Measurements from ENCODE around the gene NOX3.
"Not testable (repeated sequence)": the region's sequence is repeated elsewhere in the genome, so short reads cannot be mapped to it uniquely, and the experiment has no call there.

The NOX3 gene

DNA sequence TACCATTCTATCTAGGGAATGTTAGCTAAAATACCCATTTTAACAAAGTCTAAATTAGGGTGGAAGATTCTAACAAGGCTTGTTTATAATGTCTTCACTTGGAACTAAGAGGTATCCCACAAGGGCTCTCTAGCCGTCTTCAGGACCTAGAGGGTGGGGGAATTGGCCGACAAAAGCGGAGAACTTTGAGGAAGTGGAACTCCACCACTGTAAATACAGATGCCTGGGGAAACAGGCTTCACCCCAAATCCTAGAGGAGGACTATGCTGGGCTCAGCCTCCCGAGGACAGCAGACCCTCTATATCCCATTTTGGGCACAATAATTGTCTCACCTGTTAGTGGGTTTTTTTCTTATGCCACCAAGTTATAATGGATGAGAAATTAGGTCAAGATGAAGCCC is 83.4 kb downstream of the NOX3 start:
- no peak for TF ChIP-seq FOXP2 (optimal IDR thresholded peaks at IDR 0.05; ENCODE audit: control extremely low read depth, extremely low read length, insufficient read depth)
- no peak for TF ChIP-seq EZH2 (IDR thresholded peaks at IDR 0.05)
- no peak for TF ChIP-seq POLR2AphosphoS5 (IDR thresholded peaks at IDR 0.05; ENCODE audit: borderline replicate concordance, low read depth, low read length)
- Histone ChIP-seq H3K9me3 (ENCODE audit: low read depth, low read length) (no peaks in the 10 kb centered on the region), H3K36me3 (ENCODE audit: insufficient read depth, low read length) (no peaks in the 10 kb centered on the region), H3K9ac (ENCODE audit: insufficient read length) (no peak overlapping the region), H3K27ac (no peak overlapping the region), H3K4me3 (no peak overlapping the region)
- no peak for DNase-seq (ENCODE audit: low read depth, low spot score)

DNA sequence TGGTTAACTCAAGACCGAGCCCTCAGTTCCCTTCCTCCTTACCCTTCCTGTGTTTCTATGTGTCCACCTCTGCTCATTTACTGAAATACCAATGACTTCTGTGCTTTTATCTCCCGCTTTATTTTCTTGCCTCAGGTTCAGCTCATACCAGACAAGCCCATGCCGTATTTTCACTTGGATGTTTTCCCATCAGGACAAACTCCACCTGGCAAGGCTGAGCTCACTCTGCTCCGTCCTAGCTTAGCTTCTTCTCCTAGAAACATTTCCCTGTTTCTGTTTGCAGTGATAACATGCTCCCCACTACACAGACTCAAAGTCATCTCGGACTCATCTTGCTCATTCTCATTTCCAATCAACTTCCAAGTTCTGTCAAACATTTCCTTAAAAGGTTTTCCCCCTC is 84.4 kb downstream of the NOX3 start:
- no peak overlapping the region for H3K27ac ChIP-seq
- no peak for TF ChIP-seq EZH2 (IDR thresholded peaks at IDR 0.05)
- TF ChIP-seq POLR2AphosphoS5 (IDR thresholded peaks at IDR 0.05; ENCODE audit: borderline replicate concordance, low read depth, low read length): no peak
- TF ChIP-seq FOXP2 (optimal IDR thresholded peaks at IDR 0.05; ENCODE audit: control extremely low read depth, extremely low read length, insufficient read depth): no peak
- no peaks in the 10 kb centered on the region for H3K36me3 ChIP-seq (ENCODE audit: insufficient read depth, low read length)
- H3K4me3 ChIP-seq: no peak overlapping the region
- no peak overlapping the region for H3K9ac ChIP-seq (ENCODE audit: insufficient read length)
- no peaks in the 10 kb centered on the region for H3K9me3 ChIP-seq (ENCODE audit: low read depth, low read length)
- DNase-seq (ENCODE audit: low read depth, low spot score): no peak

DNA sequence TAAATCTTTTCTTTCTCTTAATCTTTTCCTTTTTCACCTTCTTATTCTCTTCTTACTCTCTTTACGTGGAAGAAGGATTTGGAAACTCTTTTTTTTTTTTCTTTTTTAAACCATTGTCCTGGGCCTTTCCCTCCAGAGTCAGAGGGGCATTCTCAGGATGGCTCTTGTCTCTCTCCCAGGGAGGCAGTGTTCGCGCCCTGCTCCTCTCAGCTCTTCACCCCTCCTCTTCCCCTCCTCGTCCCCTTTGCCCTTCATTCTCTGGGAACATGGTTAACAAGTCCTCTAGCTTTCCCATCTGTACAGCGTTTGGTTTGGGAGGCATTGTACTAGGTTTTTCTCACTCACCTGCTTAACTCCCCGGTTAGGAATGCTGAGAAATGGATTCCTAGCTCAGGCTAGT is 89.3 kb downstream of the NOX3 start:
- H3K27ac ChIP-seq: no peak overlapping the region
- H3K9me3 ChIP-seq (ENCODE audit: low read depth, low read length): no peaks in the 10 kb centered on the region
- H3K36me3 ChIP-seq (ENCODE audit: insufficient read depth, low read length): no peaks in the 10 kb centered on the region
- no peak overlapping the region for H3K9ac ChIP-seq (ENCODE audit: insufficient read length)
- no peak for DNase-seq (ENCODE audit: low read depth, low spot score)
- H3K4me3 ChIP-seq: no peak overlapping the region
- TF ChIP-seq POLR2AphosphoS5 (IDR thresholded peaks at IDR 0.05; ENCODE audit: borderline replicate concordance, low read depth, low read length) (no peak), EZH2 (IDR thresholded peaks at IDR 0.05) (no peak), FOXP2 (optimal IDR thresholded peaks at IDR 0.05; ENCODE audit: control extremely low read depth, extremely low read length, insufficient read depth) (no peak)

DNA sequence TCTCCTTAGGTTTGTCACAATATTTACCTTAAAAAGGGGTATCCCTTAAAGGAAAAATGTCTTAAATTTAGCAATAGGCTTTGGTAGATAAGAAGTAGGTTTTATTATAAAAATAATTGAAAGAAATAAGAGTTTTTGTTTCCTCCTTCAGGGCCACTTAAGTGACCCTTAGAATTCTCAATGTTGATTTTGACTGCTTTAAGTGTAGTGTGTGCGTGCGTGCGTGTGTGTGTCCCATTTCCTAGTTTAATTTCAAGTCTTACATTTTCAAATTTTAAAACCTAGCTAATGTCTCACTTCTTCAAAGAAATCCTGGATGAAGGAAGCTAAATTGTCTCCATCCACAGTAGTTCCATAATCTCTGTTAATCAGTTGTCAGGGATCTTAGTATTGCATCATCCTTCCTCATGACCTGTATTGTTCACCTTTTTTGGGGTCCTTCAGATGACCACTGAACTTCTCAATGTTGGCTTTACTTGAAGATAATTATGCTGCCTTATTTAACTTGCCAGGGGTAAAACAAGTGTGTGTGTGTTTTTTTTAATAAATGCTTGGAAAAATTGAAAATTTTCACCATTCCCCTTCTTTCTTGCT is 90.7 kb downstream of the NOX3 start:
- no peak overlapping the region for H3K27ac ChIP-seq
- H3K36me3 ChIP-seq (ENCODE audit: insufficient read depth, low read length): no peaks in the 10 kb centered on the region
- H3K9me3 ChIP-seq (ENCODE audit: low read depth, low read length): 0 out of 2 replicates have a peak, but pooled peaks cover 5% of the 10 kb centered on the region
- H3K9ac ChIP-seq (ENCODE audit: insufficient read length): no peak overlapping the region
- no peak overlapping the region for H3K4me3 ChIP-seq
- no peak for DNase-seq (ENCODE audit: low read depth, low spot score)
- TF ChIP-seq EZH2 (IDR thresholded peaks at IDR 0.05): no peak
- no peak for TF ChIP-seq FOXP2 (optimal IDR thresholded peaks at IDR 0.05; ENCODE audit: control extremely low read depth, extremely low read length, insufficient read depth)
- TF ChIP-seq POLR2AphosphoS5 (IDR thresholded peaks at IDR 0.05; ENCODE audit: borderline replicate concordance, low read depth, low read length): no peak

DNA sequence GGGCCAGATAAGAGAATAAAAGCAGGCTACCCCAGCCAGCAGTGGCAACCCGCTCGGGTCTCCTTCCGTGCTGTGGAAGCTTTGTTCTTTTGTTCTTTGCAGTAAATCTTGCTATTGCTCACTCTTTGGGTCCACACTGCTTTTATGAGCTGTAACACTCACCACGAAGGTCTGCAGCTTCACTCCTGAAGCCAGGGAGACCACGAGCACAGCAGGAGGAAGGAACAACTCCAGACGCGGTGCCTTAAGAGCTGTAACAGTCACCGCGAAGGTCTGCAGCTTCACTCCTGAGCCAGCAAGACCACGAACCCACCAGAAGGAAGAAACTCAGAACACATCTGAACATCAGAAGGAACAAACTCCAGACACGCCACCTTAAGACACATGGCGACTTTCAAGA is 91.6 kb downstream of the NOX3 start:
- H3K9ac ChIP-seq (ENCODE audit: insufficient read length); H3K27ac ChIP-seq; H3K9me3 ChIP-seq (ENCODE audit: low read depth, low read length); H3K36me3 ChIP-seq (ENCODE audit: insufficient read depth, low read length); DNase-seq (ENCODE audit: low read depth, low spot score); H3K4me3 ChIP-seq: not testable (repeated sequence)

DNA sequence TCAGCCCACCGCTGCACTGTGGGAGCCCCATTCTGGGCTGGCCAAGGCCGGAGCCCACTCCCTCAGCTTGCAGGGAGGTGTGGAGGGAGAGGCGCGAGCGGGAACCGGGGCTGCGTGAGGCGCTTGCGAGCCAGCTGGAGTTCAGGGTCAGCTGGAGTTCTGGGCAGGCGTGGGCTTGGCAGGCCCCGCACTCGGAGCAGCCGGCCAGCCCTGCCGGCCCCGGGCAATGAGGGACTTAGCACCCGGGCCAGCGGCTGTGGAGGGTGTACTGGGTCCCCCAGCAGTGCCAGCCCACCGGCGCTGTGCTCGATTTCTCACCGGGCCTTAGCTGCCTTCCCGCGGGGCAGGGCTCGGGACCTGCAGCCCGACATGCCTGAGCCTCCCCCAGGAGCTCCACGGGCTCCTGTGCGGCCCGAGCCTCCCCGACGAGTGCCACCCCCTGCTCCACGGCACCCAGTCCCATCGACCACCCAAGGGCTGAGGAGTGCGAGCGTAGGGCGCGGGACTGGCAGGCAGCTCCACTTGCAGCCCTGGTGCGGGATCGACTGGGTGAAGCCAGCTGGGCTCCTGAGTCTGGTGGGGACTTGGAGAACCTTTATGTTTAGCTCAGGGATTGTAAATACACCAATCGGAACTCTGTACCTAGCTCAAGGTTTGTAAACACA is 92.5 kb downstream of the NOX3 start:
- H3K36me3 ChIP-seq (ENCODE audit: insufficient read depth, low read length); H3K9me3 ChIP-seq (ENCODE audit: low read depth, low read length); H3K27ac ChIP-seq; DNase-seq (ENCODE audit: low read depth, low spot score); H3K4me3 ChIP-seq; H3K9ac ChIP-seq (ENCODE audit: insufficient read length): not testable (repeated sequence)

DNA sequence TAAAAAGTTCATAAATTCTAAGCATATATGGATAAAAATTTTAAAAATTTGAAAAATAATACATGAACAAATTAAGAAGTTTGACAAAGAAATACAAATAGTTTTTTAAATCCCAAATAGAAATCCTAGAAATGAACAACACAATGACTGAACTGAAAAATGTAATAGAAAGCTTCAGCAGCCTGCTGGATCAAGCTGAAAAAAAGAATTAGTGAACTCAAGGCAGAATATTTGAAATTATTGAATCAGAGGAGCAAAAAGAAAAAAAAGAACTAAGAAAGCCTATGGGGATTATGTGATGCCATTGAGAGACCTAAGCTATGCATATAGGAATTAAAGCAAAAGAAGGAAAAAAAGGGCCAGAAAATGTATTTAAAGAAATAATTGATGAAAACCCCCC is 101.5 kb downstream of the NOX3 start:
- no peak for DNase-seq (ENCODE audit: low read depth, low spot score)
- Histone ChIP-seq H3K27ac (no peak overlapping the region), H3K9me3 (ENCODE audit: low read depth, low read length) (no peaks in the 10 kb centered on the region), H3K4me3 (no peak overlapping the region), H3K9ac (ENCODE audit: insufficient read length) (no peak overlapping the region), H3K36me3 (ENCODE audit: insufficient read depth, low read length) (no peaks in the 10 kb centered on the region)
- TF ChIP-seq POLR2AphosphoS5 (IDR thresholded peaks at IDR 0.05; ENCODE audit: borderline replicate concordance, low read depth, low read length) (no peak), FOXP2 (optimal IDR thresholded peaks at IDR 0.05; ENCODE audit: control extremely low read depth, extremely low read length, insufficient read depth) (no peak), EZH2 (IDR thresholded peaks at IDR 0.05) (no peak)

DNA sequence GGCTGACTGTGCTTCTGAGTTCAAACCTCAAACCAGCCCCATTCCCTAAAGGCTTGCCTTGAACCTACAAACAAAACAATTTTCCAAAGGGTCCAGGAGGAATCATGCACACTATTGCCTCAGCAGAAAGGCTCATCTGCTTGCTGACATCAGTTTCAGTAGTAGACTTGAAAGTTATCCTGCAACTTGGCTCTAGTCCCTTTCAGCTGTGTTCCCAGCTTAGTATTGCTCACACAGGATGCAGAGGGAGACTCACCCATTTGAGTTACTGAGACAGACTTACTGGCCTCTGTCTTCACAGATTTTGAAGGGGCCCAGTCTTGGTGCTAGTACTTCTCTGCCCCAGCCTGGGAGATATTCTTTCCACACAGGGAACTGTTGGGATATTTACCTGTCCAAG is 102.8 kb downstream of the NOX3 start:
- DNase-seq (ENCODE audit: low read depth, low spot score): no peak
- no peaks in the 10 kb centered on the region for H3K36me3 ChIP-seq (ENCODE audit: insufficient read depth, low read length)
- TF ChIP-seq FOXP2 (optimal IDR thresholded peaks at IDR 0.05; ENCODE audit: control extremely low read depth, extremely low read length, insufficient read depth): no peak
- no peak for TF ChIP-seq POLR2AphosphoS5 (IDR thresholded peaks at IDR 0.05; ENCODE audit: borderline replicate concordance, low read depth, low read length)
- TF ChIP-seq EZH2 (IDR thresholded peaks at IDR 0.05): no peak
- H3K9ac ChIP-seq (ENCODE audit: insufficient read length): no peak overlapping the region
- no peaks in the 10 kb centered on the region for H3K9me3 ChIP-seq (ENCODE audit: low read depth, low read length)
- no peak overlapping the region for H3K27ac ChIP-seq
- H3K4me3 ChIP-seq: no peak overlapping the region

DNA sequence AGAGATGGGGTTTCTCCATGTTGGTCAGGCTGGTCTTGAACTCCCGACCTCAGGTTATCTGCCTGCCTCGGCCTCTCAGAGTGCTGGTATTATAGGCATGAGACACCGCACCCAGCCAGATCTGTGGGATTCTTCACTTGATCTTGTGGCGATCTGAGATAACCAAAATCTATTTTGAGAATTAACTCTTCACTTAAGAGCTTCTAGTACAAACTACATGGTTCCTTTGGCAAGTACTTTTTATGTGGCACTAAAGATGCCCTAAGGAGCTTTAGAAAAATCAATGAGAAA is 103.6 kb downstream of the NOX3 start:
- Histone ChIP-seq H3K4me3 (no peak overlapping the region), H3K36me3 (ENCODE audit: insufficient read depth, low read length) (no peaks in the 10 kb centered on the region), H3K9ac (ENCODE audit: insufficient read length) (no peak overlapping the region), H3K27ac (no peak overlapping the region), H3K9me3 (ENCODE audit: low read depth, low read length) (no peaks in the 10 kb centered on the region)
- no peak for DNase-seq (ENCODE audit: low read depth, low spot score)
- TF ChIP-seq EZH2 (IDR thresholded peaks at IDR 0.05): no peak
- no peak for TF ChIP-seq FOXP2 (optimal IDR thresholded peaks at IDR 0.05; ENCODE audit: control extremely low read depth, extremely low read length, insufficient read depth)
- no peak for TF ChIP-seq POLR2AphosphoS5 (IDR thresholded peaks at IDR 0.05; ENCODE audit: borderline replicate concordance, low read depth, low read length)
